Body of pancreas (tissue), 4 donors: ENCODE results near the gene KIF19. TPM values are rescaled to one million over a fixed set of nuclear protein-coding genes. Genes with fewer than 3 reads are reported as not detected.
A peak's percentile ranks its signal among the peaks of the same experiment; 100 is the strongest.

Experiments
- ATAC-seq: fragments of 150-250 bp; one replicate; pipeline ENCODE4 v1.9.1; 2016
- DNase-seq, 4 donors: peaks; one replicate each; pipeline ENCODE4 v3.0.0-alpha.2; 2019
- H3K27ac ChIP-seq, 4 donors: fragments of 200-600 bp; sonication (generic); 1 replicate in 3 of 4; 2 replicates in 1 of 4; pipeline versions ENCODE4 v1.5.1 to v1.6.1; 2016 to 2019; ENCODE audit warnings: mild to moderate bottlenecking in 1 of 4, mixed read lengths in 1 of 4, moderate library complexity in 1 of 4
- H3K27me3 ChIP-seq, 2 donors: fragments of 200-600 bp; sonication (generic); one replicate each; pipeline ENCODE4 v1.6.0; 2016; ENCODE audit warnings: mild to moderate bottlenecking in 1 of 2
- H3K36me3 ChIP-seq, 2 donors: fragments of 200-600 bp; sonication (generic); replicated peaks in 1 of 2; 2 replicates each; pipeline ENCODE4 v1.5.1; 2016; ENCODE audit warnings: low read depth in 2 of 2; ENCODE audit not compliant: insufficient read depth in 1 of 2
- H3K4me1 ChIP-seq: fragments of 200-600 bp; sonication (generic); one replicate; pipeline ENCODE4 v1.6.0; 2016
- H3K4me3 ChIP-seq, 2 donors: fragments of 200-600 bp; sonication (generic); 1 replicate in 1 of 2; 2 replicates in 1 of 2; pipeline ENCODE4 v1.5.1; 2016 to 2019
- H3K9me3 ChIP-seq, 3 donors: fragments of 200-600 bp; sonication (generic); 1 replicate in 2 of 3; 2 replicates in 1 of 3; pipeline ENCODE4 v1.5.1; 2016
- CTCF ChIP-seq, 7 experiments: fragments of 450-650 bp in 4 of 7; fragments of 200-600 bp in 3 of 7; sonication (generic) in 3 of 7; IDR thresholded peaks; one replicate each; pipeline ENCODE4 v1.5.1; 2016 to 2019; ENCODE audit warnings: antibody characterized with exemption in 7 of 7
- POLR2A ChIP-seq, 3 donors: fragments of 450-650 bp; IDR thresholded peaks; one replicate each; pipeline ENCODE4 v1.6.1; 2016; ENCODE audit warnings: antibody characterized with exemption in 3 of 3, mild to moderate bottlenecking in 2 of 3
- WGBS, 2 donors: methylation state at CpG; one replicate each; pipeline ENCODE4 v1.1.5; 2017; 5-methylcytosine and 5-hydroxymethylcytosine counted together
- intact Hi-C: fragments of 100-400 bp; cut with DNase I; formaldehyde crosslinking; loops from one replicate; pipeline ENCODE4 v1.15.1; 2023
- total RNA-seq, 2 donors: library from RNA; depleted of rRNA; stranded (reverse); fragments of >200 nt; gene quantifications; one replicate each; pipeline ENCODE4 v1.1.0, GENCODE V29; 2016

Gene KIF19
- total RNA-seq, 2 donors from 2014 or later: 2.3 to 3.3 TPM

DNA sequence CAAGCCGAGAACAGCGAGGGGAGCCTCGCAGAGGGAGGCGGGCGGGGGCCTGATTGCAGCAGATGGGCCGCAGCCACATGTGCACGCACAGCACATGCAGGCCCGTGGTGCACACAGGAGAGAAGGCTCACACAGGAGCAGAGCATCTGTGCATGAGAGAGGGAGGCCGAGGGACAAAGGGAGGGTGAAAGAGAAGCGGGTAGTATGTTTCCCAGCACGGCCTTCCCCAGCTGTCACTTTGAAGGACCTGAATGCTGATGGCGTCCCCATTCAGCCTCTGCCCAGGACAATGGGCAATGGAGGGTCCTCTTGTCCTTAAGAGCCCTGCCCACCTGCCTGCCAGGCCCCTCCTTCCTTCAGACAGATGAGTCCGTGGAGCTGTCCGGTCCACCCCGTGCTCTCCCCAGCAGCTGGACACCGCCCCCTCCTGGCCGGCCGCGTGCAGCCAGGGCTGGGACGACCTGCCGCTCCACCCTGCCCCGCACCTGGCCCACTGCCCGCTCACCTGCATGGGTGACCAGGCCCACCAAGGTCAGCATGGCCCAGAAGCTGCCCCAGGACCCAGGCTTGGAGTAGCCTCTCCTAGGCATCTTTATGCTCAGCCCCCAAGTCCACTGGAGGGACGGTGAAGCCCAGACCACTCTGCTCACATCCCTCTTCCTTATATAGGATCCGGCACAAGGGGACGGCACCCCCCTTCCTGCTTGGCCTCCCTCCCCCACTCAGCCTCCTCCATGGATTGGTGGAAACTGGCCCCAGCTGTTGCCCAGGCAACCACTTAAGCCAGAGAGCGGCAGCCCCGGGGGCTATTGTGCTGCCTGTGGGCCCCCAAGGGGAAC is 35.4 kb downstream of the KIF19 start, which contains the start of gene BTBD17:
TSS of gene BTBD17 (minus strand) at position 639 of the 839 bp plus-strand sequence. CDS start at position 590, 49 bp downstream.
- H3K9me3 ChIP-seq: no peaks in the 10 kb centered on the region
- H3K36me3 ChIP-seq: no peaks in the 10 kb centered on the region
- peaks cover 24% of the 10 kb centered on the region for H3K4me1 ChIP-seq
- intact Hi-C loops: no loop called here
- TF ChIP-seq POLR2A (IDR thresholded peaks at IDR 0.05) (no peak), CTCF (IDR thresholded peaks at IDR 0.05) (peak; percentile 53 to 62 (median 58))
- ATAC-seq (peak; percentile 53), DNase-seq (peak; percentile 54 to 77 (median 60))
- H3K27me3 ChIP-seq: peaks cover 0 to 26% of the 10 kb centered on the region in 2 donors
- WGBS, 2 donors: 21 to 28% methylated on average over 9 to 28 of the region's 28 CpGs
- H3K4me3 ChIP-seq: no peak within 1 kb of the TSS
- H3K27ac ChIP-seq: no peak within 1 kb of the TSS

DNA sequence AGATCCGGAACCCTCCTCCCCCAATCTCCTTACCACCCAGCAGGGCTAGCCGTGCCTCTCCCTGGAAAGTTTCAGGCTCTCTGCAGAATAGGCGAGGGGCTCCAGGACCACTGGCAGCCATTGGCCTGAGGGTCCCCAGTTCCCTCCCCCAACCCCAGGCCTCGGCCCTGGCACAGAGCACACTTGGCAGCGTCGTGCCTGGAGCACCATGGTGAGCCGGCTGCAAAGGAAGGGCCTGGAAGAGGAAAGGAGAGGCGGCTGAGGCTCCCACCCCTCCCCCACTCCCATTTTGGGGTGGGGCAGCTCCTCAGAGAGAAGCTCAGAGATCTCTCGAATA is 36.0 kb downstream of the KIF19 start:
- 13 to 21% methylated on average over 7 to 9 of the region's 9 CpGs for WGBS, 2 donors
- no peak overlapping the region for H3K4me3 ChIP-seq
- H3K36me3 ChIP-seq: no peaks in the 10 kb centered on the region
- TF ChIP-seq CTCF (IDR thresholded peaks at IDR 0.05): no peak
- no peak for TF ChIP-seq POLR2A (IDR thresholded peaks at IDR 0.05)
- DNase-seq: no peak
- peaks cover 18% of the 10 kb centered on the region for H3K4me1 ChIP-seq
- no peak for ATAC-seq
- no peaks in the 10 kb centered on the region for H3K9me3 ChIP-seq
- no peak overlapping the region for H3K27ac ChIP-seq
- intact Hi-C loops: no loop called here
- peaks cover 0 to 24% of the 10 kb centered on the region in 2 donors for H3K27me3 ChIP-seq

DNA sequence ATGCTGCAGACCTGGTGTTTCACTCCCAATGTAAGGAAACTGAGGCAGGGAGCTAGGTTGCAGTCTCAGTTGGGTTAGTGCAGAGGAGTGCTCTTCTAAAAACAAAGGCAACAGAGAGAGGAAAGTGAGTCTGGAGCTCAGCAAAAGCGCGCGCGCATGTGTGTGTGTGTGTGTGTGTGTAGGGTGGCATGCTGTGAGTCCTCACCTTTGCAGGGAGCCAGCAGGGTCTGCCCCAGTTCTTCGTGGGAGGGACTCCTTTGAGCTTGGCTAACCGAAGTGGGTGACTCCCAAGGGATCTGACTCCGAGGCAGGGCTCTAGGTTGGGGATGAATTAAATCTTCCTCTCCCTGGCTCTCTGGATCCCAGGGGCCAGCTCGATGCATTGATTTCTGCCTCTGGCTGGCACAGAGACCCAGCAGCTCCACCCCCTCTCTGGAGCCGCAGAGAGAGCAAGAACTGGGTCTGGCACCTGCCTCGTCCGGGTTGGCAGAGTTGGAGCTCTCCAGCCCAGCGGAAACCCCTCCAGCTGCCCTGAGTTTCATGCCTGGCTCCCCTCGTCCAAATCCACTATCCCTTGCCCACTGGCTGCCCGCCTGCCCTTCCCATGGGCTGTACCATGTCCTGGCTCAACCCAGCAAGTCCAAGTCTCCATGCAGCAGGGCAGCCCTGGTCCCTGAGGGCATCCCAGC is 36.9 kb downstream of the KIF19 start:
- H3K9me3 ChIP-seq: no peaks in the 10 kb centered on the region
- H3K27ac ChIP-seq: no peak overlapping the region
- H3K4me3 ChIP-seq: no peak overlapping the region
- intact Hi-C loops: no loop called here
- peaks cover 12% of the 10 kb centered on the region for H3K4me1 ChIP-seq
- DNase-seq (no peak), ATAC-seq (no peak)
- peaks cover 0 to 15% of the 10 kb centered on the region in 2 donors for H3K27me3 ChIP-seq
- WGBS, 2 donors: 17 to 31% methylated on average over 8 to 14 of the region's 14 CpGs
- H3K36me3 ChIP-seq: no peaks in the 10 kb centered on the region
- TF ChIP-seq CTCF (IDR thresholded peaks at IDR 0.05): no peak
- no peak for TF ChIP-seq POLR2A (IDR thresholded peaks at IDR 0.05)

DNA sequence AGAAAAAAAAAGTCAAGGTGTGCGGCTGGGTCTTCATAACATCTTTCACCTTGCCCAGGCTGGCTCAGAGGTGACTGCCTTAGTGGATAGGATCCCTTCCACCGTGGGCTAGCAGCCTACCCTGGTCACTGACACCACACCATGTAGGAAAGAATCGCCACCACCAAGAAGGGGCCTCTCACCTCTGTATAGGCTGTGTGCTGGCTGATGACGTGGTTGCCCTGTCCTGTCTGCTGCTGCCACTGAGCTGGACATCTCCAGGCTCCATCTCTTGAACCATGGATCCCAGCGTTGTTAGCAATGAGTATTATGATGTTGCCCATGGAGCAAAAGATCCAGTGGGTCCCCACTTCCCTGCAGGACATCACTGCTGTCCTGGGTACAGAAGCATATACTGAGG is 41.2 kb downstream of the KIF19 start, which contains the start of gene GPR142:
TSS of gene GPR142 (plus strand) at position 301 of the 400 bp plus-strand sequence. CDS start 2,035 bp downstream, outside the sequence.
- Histone ChIP-seq H3K9me3 (no peaks in the 10 kb centered on the region), H3K27ac (no peak within 1 kb of the TSS), H3K27me3 (no peaks in the 10 kb centered on the region), H3K4me1 (peaks cover 6% of the 10 kb centered on the region), H3K4me3 (no peak within 1 kb of the TSS), H3K36me3 (no peaks in the 10 kb centered on the region)
- DNase-seq: no peak
- intact Hi-C loops: no loop called here
- ATAC-seq: no peak
- WGBS, 2 donors: 44 to 73% methylated on average over 3 to 5 of the region's 5 CpGs
- TF ChIP-seq CTCF (IDR thresholded peaks at IDR 0.05) (no peak), POLR2A (IDR thresholded peaks at IDR 0.05) (no peak)
